Stomach smooth muscle (tissue), 2 donors: ENCODE data around the gene ZDHHC11.
"Not testable (repeated sequence)": the region's sequence is repeated elsewhere in the genome, so short reads cannot be mapped to it uniquely, and the experiment has no call there.

Experiments used
- H3K27ac ChIP-seq: one replicate; pipeline ENCODE4 v1.7.0; 2013; ENCODE audit warnings: mild to moderate bottlenecking, low read length, inconsistent platforms
- H3K27me3 ChIP-seq, 2 donors: one replicate each; pipeline ENCODE4 v1.7.0; 2013; ENCODE audit warnings: low read length in 2 of 2; ENCODE audit not compliant: insufficient read depth in 2 of 2, control insufficient read depth in 1 of 2
- H3K36me3 ChIP-seq, 2 donors: one replicate each; pipeline ENCODE4 v1.7.0; 2013; ENCODE audit warnings: low read length in 2 of 2; ENCODE audit not compliant: control insufficient read depth in 2 of 2, insufficient read depth in 2 of 2
- H3K4me1 ChIP-seq: one replicate; pipeline ENCODE4 v1.7.0; 2013; ENCODE audit warnings: low read length; ENCODE audit not compliant: control insufficient read depth, insufficient read depth
- H3K4me3 ChIP-seq, 2 donors: one replicate each; pipeline ENCODE4 v1.7.0; 2013; ENCODE audit warnings: low read length in 2 of 2
- H3K9ac ChIP-seq, 2 donors: one replicate each; pipeline ENCODE4 v1.7.0; 2013; ENCODE audit warnings: low read length in 2 of 2, mild to moderate bottlenecking in 1 of 2
- H3K9me3 ChIP-seq, 2 donors: one replicate each; pipeline ENCODE4 v1.7.0; 2013; ENCODE audit warnings: low read length in 2 of 2; ENCODE audit not compliant: control insufficient read depth in 2 of 2
- donor health status: healthy.
- donor health status: Pancreatic carcinoma.

The ZDHHC11 gene

GRCh38 chr5:782356-782755 lies 68.4 kb downstream of the ZDHHC11 start:
- not testable (repeated sequence) for H3K27ac ChIP-seq, H3K4me3 ChIP-seq, H3K36me3 ChIP-seq, H3K27me3 ChIP-seq, H3K9ac ChIP-seq, H3K9me3 ChIP-seq
- H3K4me1 ChIP-seq = peaks cover 12% of the 10 kb centered on the region

GRCh38 chr5:780571-780970 lies 70.2 kb downstream of the ZDHHC11 start:
- H3K27me3 ChIP-seq, H3K9me3 ChIP-seq, H3K36me3 ChIP-seq, H3K9ac ChIP-seq, H3K27ac ChIP-seq, H3K4me3 ChIP-seq: not testable (repeated sequence)
- peaks cover 12% of the 10 kb centered on the region for H3K4me1 ChIP-seq

GRCh38 chr5:778967-779366 lies 71.8 kb downstream of the ZDHHC11 start:
- not testable (repeated sequence) for H3K9me3 ChIP-seq, H3K4me3 ChIP-seq, H3K27me3 ChIP-seq, H3K36me3 ChIP-seq, H3K4me1 ChIP-seq, H3K9ac ChIP-seq, H3K27ac ChIP-seq

GRCh38 chr5:778421-778820 lies 72.4 kb downstream of the ZDHHC11 start:
- not testable (repeated sequence) for H3K9me3 ChIP-seq

GRCh38 chr5:777756-778161 lies 73.0 kb downstream of the ZDHHC11 start:
- H3K9ac ChIP-seq = no peak overlapping the region
- H3K4me3 ChIP-seq = no peak overlapping the region
- H3K9me3 ChIP-seq = no peaks in the 10 kb centered on the region
- H3K4me1 ChIP-seq = peaks cover 5% of the 10 kb centered on the region
- H3K36me3 ChIP-seq = no peaks in the 10 kb centered on the region
- no peak overlapping the region for H3K27ac ChIP-seq
- no peaks in the 10 kb centered on the region for H3K27me3 ChIP-seq

More at GRCh38 chr5:778421-778820, 72.4 kb downstream of the ZDHHC11 start:
- not testable (repeated sequence) for H3K36me3 ChIP-seq, H3K9ac ChIP-seq, H3K27me3 ChIP-seq, H3K27ac ChIP-seq, H3K4me3 ChIP-seq, H3K4me1 ChIP-seq

GRCh38 chr5:776862-777711 lies 73.7 kb downstream of the ZDHHC11 start:
- Histone ChIP-seq H3K9me3 (no peaks in the 10 kb centered on the region), H3K4me1 (peaks cover 5% of the 10 kb centered on the region), H3K4me3 (no peak overlapping the region), H3K36me3 (no peaks in the 10 kb centered on the region), H3K27ac (no peak overlapping the region), H3K9ac (no peak overlapping the region), H3K27me3 (no peaks in the 10 kb centered on the region)

- no peaks in the 10 kb centered on the region for H3K36me3 ChIP-seq
- H3K9me3 ChIP-seq = no peaks in the 10 kb centered on the region
- no peak overlapping the region for H3K9ac ChIP-seq
- no peaks in the 10 kb centered on the region for H3K27me3 ChIP-seq
- H3K27ac ChIP-seq = no peak overlapping the region
- H3K4me3 ChIP-seq = no peak overlapping the region
- H3K4me1 ChIP-seq = peaks cover 5% of the 10 kb centered on the region
Measured at GRCh38 chr5:775961-776861, 74.6 kb downstream of the ZDHHC11 start.

- H3K36me3 ChIP-seq, H3K9me3 ChIP-seq, H3K9ac ChIP-seq, H3K4me3 ChIP-seq, H3K27me3 ChIP-seq, H3K27ac ChIP-seq, H3K4me1 ChIP-seq: not testable (repeated sequence)
Measured at GRCh38 chr5:775595-775960, 75.2 kb downstream of the ZDHHC11 start.

GRCh38 chr5:774854-775505 lies 75.8 kb downstream of the ZDHHC11 start:
- H3K27ac ChIP-seq, H3K9ac ChIP-seq, H3K4me3 ChIP-seq, H3K36me3 ChIP-seq, H3K4me1 ChIP-seq, H3K27me3 ChIP-seq, H3K9me3 ChIP-seq: not testable (repeated sequence)

- H3K27ac ChIP-seq, H3K4me3 ChIP-seq, H3K36me3 ChIP-seq, H3K27me3 ChIP-seq, H3K9ac ChIP-seq, H3K4me1 ChIP-seq, H3K9me3 ChIP-seq: not testable (repeated sequence)
Measured at GRCh38 chr5:774304-774703, 76.5 kb downstream of the ZDHHC11 start.
